ENCODE data around the gene ARHGEF19.

DNA sequence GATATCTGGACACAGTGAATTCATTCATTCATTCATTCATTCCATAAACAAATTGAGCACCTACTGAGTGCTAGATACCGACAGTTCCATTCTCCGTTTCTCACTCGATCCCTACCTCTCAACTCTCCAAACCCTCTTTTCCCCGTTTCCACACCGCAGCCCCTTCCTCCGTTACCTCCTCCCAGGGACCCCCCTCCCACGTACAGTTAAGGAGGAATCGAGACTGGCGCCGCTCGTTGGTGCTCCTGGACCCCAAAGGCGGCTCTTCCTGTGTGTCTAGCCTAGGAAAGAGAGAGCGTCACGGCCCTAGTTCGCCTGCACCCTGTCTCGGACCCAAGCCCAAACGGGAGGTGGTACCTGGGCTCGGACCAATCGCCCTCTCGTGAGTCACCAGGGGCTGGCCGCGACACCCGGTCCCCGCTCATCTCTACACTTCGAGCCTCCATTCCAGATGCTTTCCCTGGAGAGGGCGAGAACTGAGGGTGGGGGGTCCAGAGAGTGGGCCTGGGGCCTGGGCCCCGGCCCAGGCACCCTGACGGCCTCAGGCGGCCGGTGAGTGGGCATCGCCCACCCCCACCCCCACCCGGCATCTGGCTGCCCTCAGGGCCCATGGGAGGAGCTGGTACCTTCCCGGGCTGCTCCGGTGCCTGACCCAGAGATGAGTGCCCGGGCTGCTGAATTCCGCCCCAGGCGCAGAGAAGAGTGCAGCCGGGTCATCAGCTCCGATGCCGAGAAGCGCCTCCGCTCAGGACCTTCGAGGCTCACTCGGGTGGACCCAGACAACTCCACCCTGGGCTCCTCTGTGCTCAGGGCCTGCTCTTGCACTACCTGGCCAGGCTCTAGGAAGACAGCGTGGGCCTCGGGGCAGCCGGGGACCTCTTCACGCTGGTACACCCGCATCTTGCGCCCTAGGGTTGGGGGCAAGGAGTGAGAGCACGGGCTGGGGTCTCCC, 4.9 kb downstream of the ARHGEF19 start:
- no peak for TF ChIP-seq ZFP30 (CRISPR knock-in tag; IDR thresholded peaks at IDR 0.05)
- no peak for TF ChIP-seq ISL1 (CRISPR knock-in tag; IDR thresholded peaks at IDR 0.05)
- no peak for TF ChIP-seq ZFP3 (CRISPR knock-in tag; IDR thresholded peaks at IDR 0.05)
- TF ChIP-seq GLIS3 (CRISPR knock-in tag; IDR thresholded peaks at IDR 0.05), result no peak
- TF ChIP-seq OSR1 (CRISPR knock-in tag; IDR thresholded peaks at IDR 0.05), result no peak
- no peak for TF ChIP-seq PATZ1 (CRISPR knock-in tag; IDR thresholded peaks at IDR 0.05; ENCODE audit: borderline replicate concordance)
- TF ChIP-seq POU6F1 (CRISPR knock-in tag; IDR thresholded peaks at IDR 0.05; ENCODE audit: borderline replicate concordance, low read depth), result no peak
- TF ChIP-seq TOX (CRISPR knock-in tag; IDR thresholded peaks at IDR 0.05; ENCODE audit: borderline replicate concordance), result no peak
- TF ChIP-seq SNAI2 (CRISPR knock-in tag; IDR thresholded peaks at IDR 0.05), result no peak
